CD4-positive, alpha-beta T cell treated with Interleukin-10 for 1 hour (primary cell): Measurements from ENCODE around the gene NMNAT3.
"Not testable (repeated sequence)": the region's sequence is repeated elsewhere in the genome, so short reads cannot be mapped to it uniquely, and the experiment has no call there.

ENCODE experiments used
- DNase-seq: peaks from one replicate; pipeline ENCODE4 v3.0.0-alpha.2; 2020

The NMNAT3 gene

GRCh38 chr3:139633511-139633910 lies 44.3 kb downstream of the NMNAT3 start:
- no peak for DNase-seq

- DNase-seq, result no peak
Measured at GRCh38 chr3:139630542-139630941, 47.2 kb downstream of the NMNAT3 start.

- no peak for DNase-seq
Measured at GRCh38 chr3:139629033-139629432, 48.7 kb downstream of the NMNAT3 start.

- no peak for DNase-seq
Measured at GRCh38 chr3:139627759-139628158, 50.0 kb downstream of the NMNAT3 start.

- no peak for DNase-seq
Measured at GRCh38 chr3:139620438-139620837, 57.3 kb downstream of the NMNAT3 start.

GRCh38 chr3:139619484-139619883 lies 58.3 kb downstream of the NMNAT3 start:
- DNase-seq, result no peak

- no peak for DNase-seq
Measured at GRCh38 chr3:139617672-139618268, 60.0 kb downstream of the NMNAT3 start.

- no peak for DNase-seq
Measured at GRCh38 chr3:139611528-139611927, 66.2 kb downstream of the NMNAT3 start.

GRCh38 chr3:139610886-139611285 lies 66.9 kb downstream of the NMNAT3 start:
- DNase-seq, result no peak

- DNase-seq, result no peak
Measured at GRCh38 chr3:139608924-139609323, 68.8 kb downstream of the NMNAT3 start.

GRCh38 chr3:139608108-139608380 lies 69.7 kb downstream of the NMNAT3 start:
- no peak for DNase-seq

GRCh38 chr3:139607257-139608107 lies 70.3 kb downstream of the NMNAT3 start:
- DNase-seq, result no peak

- no peak for DNase-seq
Measured at GRCh38 chr3:139602003-139602402, 75.8 kb downstream of the NMNAT3 start.

GRCh38 chr3:139601191-139601961 lies 76.4 kb downstream of the NMNAT3 start:
- DNase-seq, result no peak

- DNase-seq, result no peak
Measured at GRCh38 chr3:139597947-139598346, 79.8 kb downstream of the NMNAT3 start.

GRCh38 chr3:139591186-139591585 lies 86.6 kb downstream of the NMNAT3 start:
- not testable (repeated sequence) for DNase-seq

- no peak for DNase-seq
Measured at GRCh38 chr3:139588450-139588849, 89.3 kb downstream of the NMNAT3 start.

- no peak for DNase-seq
Measured at GRCh38 chr3:139587797-139588196, 90.0 kb downstream of the NMNAT3 start.

GRCh38 chr3:139586420-139587017 lies 91.3 kb downstream of the NMNAT3 start:
- DNase-seq, result no peak

GRCh38 chr3:139585820-139586219 lies 92.0 kb downstream of the NMNAT3 start:
- no peak for DNase-seq

- not testable (repeated sequence) for DNase-seq
Measured at GRCh38 chr3:139583651-139584050, 94.1 kb downstream of the NMNAT3 start.

GRCh38 chr3:139578783-139579182 lies 99.0 kb downstream of the NMNAT3 start:
- DNase-seq, result no peak

GRCh38 chr3:139577909-139578308 lies 99.9 kb downstream of the NMNAT3 start:
- no peak for DNase-seq

GRCh38 chr3:139577346-139577745 lies 100.4 kb downstream of the NMNAT3 start:
- DNase-seq, result no peak
